ENCODE results near the gene JAK3.

The JAK3 gene

GRCh38 chr19:17865364-17866311 is 17.9 kb upstream of the JAK3 start:
- no peak for DNase-seq

- DNase-seq, result no peak
Measured at GRCh38 chr19:17863520-17864182, 15.9 kb upstream of the JAK3 start.

DNA sequence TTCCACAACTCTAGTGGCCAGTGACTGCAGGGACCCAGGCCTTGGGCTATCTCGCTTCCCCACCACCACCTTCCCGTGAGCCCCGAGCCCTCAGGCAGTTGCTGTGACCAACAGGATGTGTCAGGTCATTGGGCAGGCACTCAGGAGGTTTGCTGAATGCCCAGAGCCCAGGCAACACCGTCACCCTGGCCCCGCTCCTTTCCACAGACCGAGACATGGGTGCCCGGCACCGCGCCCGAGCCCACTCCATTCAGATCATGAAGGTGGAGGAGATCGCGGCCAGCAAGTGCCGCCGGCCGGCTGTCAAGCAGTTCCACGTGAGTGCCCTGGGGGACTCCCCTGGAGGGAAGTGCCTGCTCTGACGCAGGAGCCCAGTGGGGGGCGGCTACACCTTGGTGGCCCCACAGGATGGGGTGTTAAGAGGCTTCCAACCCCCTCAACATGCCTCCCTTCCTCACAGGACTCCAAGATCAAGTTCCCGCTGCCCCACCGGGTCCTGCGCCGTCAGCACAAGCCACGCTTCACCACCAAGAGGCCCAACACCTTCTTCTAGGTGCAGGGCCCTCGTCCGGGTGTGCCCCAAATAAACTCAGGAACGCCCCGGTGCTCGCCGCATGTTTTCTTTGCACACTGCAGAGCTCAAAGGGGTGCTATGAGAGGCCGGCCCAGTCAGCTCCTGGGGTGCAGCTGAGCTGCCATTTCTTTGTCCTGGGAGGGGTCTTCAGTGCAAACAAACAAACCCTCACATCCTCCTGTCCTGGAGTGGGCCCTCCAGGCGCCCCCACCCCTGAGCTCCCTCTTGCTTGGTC is 15.1 kb upstream of the JAK3 start:
- no peak for DNase-seq

GRCh38 chr19:17861542-17862402 is 14.0 kb upstream of the JAK3 start:
- no peak for DNase-seq

- no peak for DNase-seq
Measured at GRCh38 chr19:17860993-17861360, 13.2 kb upstream of the JAK3 start.

- no peak for DNase-seq
Measured at GRCh38 chr19:17860331-17860992, 12.7 kb upstream of the JAK3 start.

- peak; percentile 94 for DNase-seq
Measured at GRCh38 chr19:17859533-17860330, 11.9 kb upstream of the JAK3 start, which contains the start of gene RPL18A. TSS of gene RPL18A (plus strand) at chr19:17859910. CDS start at chr19:17859957, 47 bp downstream.

DNA sequence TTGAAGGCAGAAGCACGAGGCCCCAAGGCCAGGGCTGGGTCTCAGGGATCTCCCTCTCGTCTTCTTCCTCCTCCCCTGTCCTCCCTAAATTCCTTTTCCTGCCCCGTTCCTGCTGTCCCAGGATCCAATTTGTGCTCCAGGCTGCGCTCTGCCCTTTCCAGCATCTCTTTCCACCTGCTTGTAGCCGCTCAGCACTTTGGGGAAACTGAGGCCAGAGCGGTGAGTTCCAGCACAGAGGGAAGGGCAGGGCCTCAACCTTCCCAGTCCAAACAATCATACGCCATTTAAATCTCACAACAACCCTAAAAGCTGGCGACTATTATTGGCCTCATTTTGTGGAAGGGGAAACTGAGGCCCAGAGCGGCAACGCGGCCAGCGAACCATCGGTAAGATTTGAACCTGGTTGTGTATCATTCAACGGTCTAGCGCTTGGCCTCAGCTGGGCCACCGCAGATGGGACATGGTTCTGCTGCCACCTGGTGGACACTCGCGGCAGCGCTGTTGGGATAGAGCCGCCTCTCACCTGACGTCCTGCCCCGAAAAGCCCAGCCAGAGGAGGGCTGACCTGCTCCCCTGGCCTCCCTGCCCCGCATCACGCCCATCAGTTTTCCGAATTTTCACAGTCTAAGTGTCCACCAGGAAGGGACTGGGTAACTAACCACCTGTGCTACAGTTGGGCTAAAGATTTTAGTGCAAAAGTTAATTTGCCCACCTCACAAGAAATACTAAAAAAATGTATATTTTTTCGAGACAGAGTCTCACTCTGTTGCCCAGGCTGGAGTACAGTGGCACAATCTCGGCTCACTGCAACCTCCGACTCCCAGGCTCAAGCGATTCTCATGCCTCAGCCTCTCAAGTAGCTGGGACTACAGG is 7.7 kb upstream of the JAK3 start:
- peak; percentile 97 for DNase-seq

GRCh38 chr19:17854061-17854460 is 6.3 kb upstream of the JAK3 start:
- no peak for DNase-seq

- DNase-seq, result no peak
Measured at GRCh38 chr19:17848595-17849292, 962 bp upstream of the JAK3 start.

- no peak for DNase-seq
Measured at GRCh38 chr19:17846146-17846545, 1.6 kb downstream of the JAK3 start.

- no peak for DNase-seq
Measured at GRCh38 chr19:17843908-17844490, 3.8 kb downstream of the JAK3 start.

- no peak for DNase-seq
Measured at GRCh38 chr19:17843292-17843827, 4.4 kb downstream of the JAK3 start.

DNA sequence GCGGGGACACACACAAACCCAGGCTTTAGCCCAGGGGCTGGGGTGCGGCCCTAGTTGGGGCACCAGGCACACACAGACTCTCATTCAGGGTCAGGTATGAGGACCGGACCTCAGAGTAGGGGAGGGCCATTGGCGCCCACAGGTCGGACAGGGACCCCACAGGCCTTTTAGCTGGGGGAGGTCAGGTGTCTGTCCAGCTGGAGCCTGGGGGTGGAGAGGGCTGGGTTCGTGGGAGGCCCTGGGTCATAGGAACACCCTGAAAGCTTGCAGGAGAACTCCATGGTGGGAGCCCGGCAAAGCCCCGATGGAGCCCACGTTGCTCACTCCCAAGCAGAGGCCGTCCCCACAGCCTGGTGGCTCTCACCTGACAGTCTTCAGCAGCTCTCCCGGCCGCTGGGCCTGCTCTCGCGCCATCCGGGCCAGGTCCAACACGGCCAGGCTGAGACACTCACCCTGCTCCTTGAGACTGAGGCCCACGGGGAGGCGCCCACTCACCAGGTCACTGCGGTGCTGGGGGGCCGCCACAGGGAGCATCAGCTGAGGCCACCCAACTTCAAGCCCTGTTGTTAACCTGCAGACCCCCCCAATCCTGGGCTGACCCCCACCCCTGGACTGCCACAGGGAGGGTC is 5.0 kb downstream of the JAK3 start:
- no peak for DNase-seq

- peak; percentile 72 for DNase-seq
Measured at GRCh38 chr19:17841810-17842662, 5.7 kb downstream of the JAK3 start.

GRCh38 chr19:17841371-17841809 is 6.4 kb downstream of the JAK3 start:
- no peak for DNase-seq

DNA sequence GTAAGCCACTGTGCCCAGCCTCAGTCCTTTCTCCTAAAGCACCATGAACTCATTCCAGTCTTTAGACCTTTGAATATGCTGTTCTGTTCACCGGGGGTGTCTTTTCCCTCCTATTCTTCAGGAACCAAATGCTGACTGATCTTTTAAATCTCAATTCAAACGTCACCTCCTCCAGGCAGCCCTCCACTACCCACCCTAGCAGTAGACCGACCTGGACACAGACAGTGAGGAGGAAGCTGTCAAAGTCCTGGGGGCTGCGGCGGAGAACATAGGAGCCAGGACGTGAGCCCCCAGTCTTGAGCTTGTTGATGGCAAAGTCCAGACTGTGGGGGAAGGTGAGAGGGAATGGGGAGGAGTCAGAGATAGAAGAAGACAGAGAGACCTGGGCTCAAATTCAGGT is 7.8 kb downstream of the JAK3 start:
- no peak for DNase-seq

Data from activated CD4-positive, CD25-positive, alpha-beta regulatory T cell treated with anti-CD3 and anti-CD28 coated beads, Interleukin-2, amount 50 U/mL, for 72 hours (primary cell).